ENCODE measurements around the gene KIF4B.

- no peak for TF ChIP-seq CTCF (IDR thresholded peaks at IDR 0.05; ENCODE audit: poor library complexity, severe bottlenecking)
- no peak for TF ChIP-seq POLR2AphosphoS5 (IDR thresholded peaks at IDR 0.05)
- no peak for TF ChIP-seq EZH2 (IDR thresholded peaks at IDR 0.05; ENCODE audit: borderline replicate concordance, insufficient read depth, low read length, poor library complexity, severe bottlenecking)
Observed at GRCh38 chr5:155004138-155004744, 9.3 kb upstream of the KIF4B start.
